Osteoblast (primary cell): ENCODE measurements around the gene FYCO1. TPM values are rescaled to one million over a fixed set of nuclear protein-coding genes. Genes with fewer than 3 reads are reported as not detected.

Experiments used
- DNase-seq: peaks from one replicate; pipeline ENCODE4 v3.0.0; 2011; ENCODE audit warnings: low spot score, mixed read lengths; ENCODE audit not compliant: insufficient read length; ENCODE audit errors: missing footprints
- H2AFZ ChIP-seq: 2 replicates; pipeline ENCODE4 v1.6.0; 2011; ENCODE audit warnings: mild to moderate bottlenecking, low read length
- H3K27ac ChIP-seq: 2 replicates; pipeline ENCODE4 v1.5.1; 2011; ENCODE audit warnings: mild to moderate bottlenecking, low read depth, low read length, moderate library complexity
- H3K27me3 ChIP-seq: 2 replicates; pipeline ENCODE4 v1.6.0; 2012; ENCODE audit warnings: mild to moderate bottlenecking, control low read depth, inconsistent platforms, low read length, moderate library complexity; ENCODE audit not compliant: insufficient read depth
- H3K36me3 ChIP-seq: 2 replicates; pipeline ENCODE4 v1.5.1; 2011; ENCODE audit warnings: mild to moderate bottlenecking, low read length, control low read depth, moderate library complexity; ENCODE audit not compliant: insufficient read depth
- H3K4me1 ChIP-seq: 2 replicates; pipeline ENCODE4 v1.5.1; 2011; ENCODE audit warnings: mild to moderate bottlenecking, low read length, control low read depth, moderate library complexity; ENCODE audit not compliant: insufficient read depth
- H3K4me2 ChIP-seq: 2 replicates; pipeline ENCODE4 v1.6.0; 2011; ENCODE audit warnings: mild to moderate bottlenecking, low read length; ENCODE audit not compliant: insufficient read depth
- H3K4me3 ChIP-seq: fragments of 200-600 bp; sonication (generic); 3 replicates; pipeline ENCODE4 v1.5.1; 2012; ENCODE audit warnings: mild to moderate bottlenecking, low read length, inconsistent platforms; ENCODE audit not compliant: insufficient read depth
- H3K79me2 ChIP-seq: 2 replicates; pipeline ENCODE4 v1.6.0; 2012; ENCODE audit warnings: mild to moderate bottlenecking, low read length, control low read depth, inconsistent platforms; ENCODE audit not compliant: insufficient read depth
- H3K9me3 ChIP-seq: 2 replicates; pipeline ENCODE4 v1.5.1; 2011; ENCODE audit warnings: low read depth, low read length, control low read depth
- H4K20me1 ChIP-seq: 2 replicates; pipeline ENCODE4 v1.6.0; 2012; ENCODE audit warnings: mild to moderate bottlenecking, low read length, control low read depth; ENCODE audit not compliant: insufficient read depth
- total RNA-seq: library from RNA; depleted of rRNA; stranded (reverse); fragments of >200 nt; gene quantifications from 2 replicates; pipeline ENCODE4 v1.2.3, GENCODE V29; 2012
- TF ChIP-seq, protein P1 (sequence below): IDR thresholded peaks from 2 replicates; pipeline ENCODE4 v1.5.1; 2011; ENCODE audit warnings: mild to moderate bottlenecking, low read depth, low read length, moderate library complexity; ENCODE audit errors: extremely low read depth

The FYCO1 gene
- total RNA-seq, 1 donor = 25.0 TPM

DNA sequence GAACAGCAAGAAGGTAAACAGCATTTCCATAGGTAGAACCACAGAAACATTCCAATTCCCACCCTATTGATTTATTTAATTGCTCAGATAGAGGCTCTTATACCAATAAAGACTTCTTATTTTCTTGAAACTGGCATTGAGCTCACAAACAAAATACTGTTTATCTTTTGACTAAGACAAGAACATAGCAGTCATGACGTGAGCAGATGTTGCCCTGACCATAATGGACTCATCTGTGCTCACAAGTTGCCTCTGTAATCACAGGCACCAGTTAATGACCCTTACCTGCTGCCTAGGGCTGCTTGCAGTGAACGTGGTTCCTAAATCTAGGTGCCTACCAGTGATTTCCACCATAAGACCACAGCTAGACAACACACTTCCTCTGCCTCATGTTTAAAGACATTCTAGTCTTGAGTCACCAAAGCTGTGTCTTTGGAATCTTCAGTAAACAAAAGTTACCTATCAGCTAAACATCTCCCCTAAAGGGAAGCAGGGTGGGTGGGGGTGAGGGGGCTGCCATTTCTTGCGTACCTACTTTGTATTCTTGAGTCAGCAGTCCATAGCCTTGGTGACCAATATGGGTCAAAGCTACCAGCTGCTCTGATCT lies 2.1 kb downstream of the FYCO1 start:
- Histone ChIP-seq H3K4me3 (no peak overlapping the region), H4K20me1 (no peaks in the 10 kb centered on the region), H3K9me3 (no peaks in the 10 kb centered on the region), H3K4me2 (no peak overlapping the region), H3K79me2 (peaks cover 41% of the 10 kb centered on the region), H2AFZ (no peak overlapping the region), H3K27ac (peak overlapping the region; percentile 40), H3K36me3 (no peaks in the 10 kb centered on the region), H3K4me1 (peaks cover 41% of the 10 kb centered on the region), H3K27me3 (peaks cover 3% of the 10 kb centered on the region)
- TF ChIP-seq, protein P1, sequence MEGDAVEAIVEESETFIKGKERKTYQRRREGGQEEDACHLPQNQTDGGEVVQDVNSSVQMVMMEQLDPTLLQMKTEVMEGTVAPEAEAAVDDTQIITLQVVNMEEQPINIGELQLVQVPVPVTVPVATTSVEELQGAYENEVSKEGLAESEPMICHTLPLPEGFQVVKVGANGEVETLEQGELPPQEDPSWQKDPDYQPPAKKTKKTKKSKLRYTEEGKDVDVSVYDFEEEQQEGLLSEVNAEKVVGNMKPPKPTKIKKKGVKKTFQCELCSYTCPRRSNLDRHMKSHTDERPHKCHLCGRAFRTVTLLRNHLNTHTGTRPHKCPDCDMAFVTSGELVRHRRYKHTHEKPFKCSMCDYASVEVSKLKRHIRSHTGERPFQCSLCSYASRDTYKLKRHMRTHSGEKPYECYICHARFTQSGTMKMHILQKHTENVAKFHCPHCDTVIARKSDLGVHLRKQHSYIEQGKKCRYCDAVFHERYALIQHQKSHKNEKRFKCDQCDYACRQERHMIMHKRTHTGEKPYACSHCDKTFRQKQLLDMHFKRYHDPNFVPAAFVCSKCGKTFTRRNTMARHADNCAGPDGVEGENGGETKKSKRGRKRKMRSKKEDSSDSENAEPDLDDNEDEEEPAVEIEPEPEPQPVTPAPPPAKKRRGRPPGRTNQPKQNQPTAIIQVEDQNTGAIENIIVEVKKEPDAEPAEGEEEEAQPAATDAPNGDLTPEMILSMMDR = no peak
- DNase-seq = no peak

DNA sequence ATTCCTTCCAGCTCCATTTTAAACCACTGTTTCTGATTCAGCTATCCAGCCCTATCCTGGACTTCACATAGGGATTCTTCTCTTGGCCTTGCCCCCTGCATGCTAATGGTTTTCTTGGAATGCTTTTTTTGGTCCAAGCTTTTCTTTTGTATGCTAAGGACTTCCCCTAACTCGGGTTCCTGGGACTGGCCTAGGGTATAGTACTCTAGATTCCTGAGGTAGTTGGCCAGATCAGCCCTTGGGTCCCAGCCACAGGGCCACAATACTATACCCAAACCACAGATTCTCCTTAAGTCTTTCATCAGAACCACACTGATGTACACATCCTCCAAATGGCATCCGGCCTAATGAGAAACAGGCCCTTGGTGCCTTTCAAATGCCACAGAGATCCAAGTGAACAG lies 2.8 kb downstream of the FYCO1 start:
- Histone ChIP-seq H3K9me3 (no peaks in the 10 kb centered on the region), H3K4me2 (peak overlapping the region; percentile 1), H3K79me2 (peaks cover 48% of the 10 kb centered on the region), H3K4me1 (peaks cover 48% of the 10 kb centered on the region), H3K27me3 (no peaks in the 10 kb centered on the region), H3K36me3 (no peaks in the 10 kb centered on the region), H2AFZ (no peak overlapping the region), H4K20me1 (no peaks in the 10 kb centered on the region), H3K27ac (peak overlapping the region; percentile 40), H3K4me3 (no peak overlapping the region)
- TF ChIP-seq, protein P1 = no peak
- DNase-seq = peak; percentile 87

DNA sequence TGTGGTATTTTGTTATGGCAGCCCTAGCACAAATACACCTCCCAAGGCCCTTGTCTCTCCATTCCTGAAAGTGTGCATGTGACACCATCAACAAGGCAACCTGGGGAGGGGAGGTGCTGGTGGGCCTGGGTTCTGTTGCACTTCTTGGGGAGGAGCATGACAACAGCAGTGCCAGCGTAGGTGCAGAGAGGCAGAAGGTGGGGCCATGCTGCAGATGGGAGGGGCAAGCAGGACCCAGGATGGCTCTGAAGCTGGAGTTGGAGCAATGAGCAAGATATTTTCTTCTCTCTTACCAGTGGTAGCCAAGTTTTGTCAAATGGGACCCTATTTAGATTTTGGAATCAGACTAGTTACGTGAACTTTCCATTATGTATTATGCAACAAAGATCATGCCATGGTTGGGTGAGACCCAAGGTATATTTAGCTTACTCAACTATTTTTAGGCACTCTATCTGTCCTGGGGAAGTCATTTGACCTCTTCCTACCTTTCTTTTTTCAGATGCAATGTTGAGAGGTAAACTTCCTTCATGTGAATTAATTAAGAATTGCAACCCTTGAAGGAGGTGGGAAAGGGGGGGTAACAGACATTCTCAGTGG lies 3.4 kb downstream of the FYCO1 start:
- Histone ChIP-seq H3K4me1 (peaks cover 54% of the 10 kb centered on the region), H3K79me2 (peaks cover 53% of the 10 kb centered on the region), H3K9me3 (no peaks in the 10 kb centered on the region), H2AFZ (no peak overlapping the region), H3K36me3 (no peaks in the 10 kb centered on the region), H4K20me1 (no peaks in the 10 kb centered on the region), H3K4me3 (no peak overlapping the region), H3K27me3 (no peaks in the 10 kb centered on the region), H3K27ac (peak overlapping the region; percentile 40), H3K4me2 (peak overlapping the region; percentile 1)
- no peak for DNase-seq
- TF ChIP-seq, protein P1 = no peak

DNA sequence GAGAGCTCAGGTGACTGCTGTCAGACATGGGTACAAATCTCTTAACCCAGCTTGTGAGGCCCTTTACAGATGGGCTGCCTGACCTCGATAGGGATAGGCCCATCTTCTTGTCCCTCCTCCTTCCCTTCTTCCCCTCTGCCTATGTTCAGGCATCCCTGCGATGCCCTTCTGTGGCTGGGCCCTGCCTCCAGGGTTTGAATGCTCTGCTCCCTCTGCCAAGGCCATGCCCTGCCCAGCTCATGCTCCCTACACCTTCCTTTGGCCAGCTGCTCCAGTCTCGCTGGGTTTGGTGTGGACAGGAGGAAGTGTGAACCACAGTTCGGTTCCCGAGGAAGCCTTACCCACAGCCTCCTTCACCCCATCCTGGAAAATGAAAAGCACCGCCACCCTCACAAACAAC lies 4.3 kb downstream of the FYCO1 start:
- Histone ChIP-seq H3K4me1 (peaks cover 63% of the 10 kb centered on the region), H3K27ac (no peak overlapping the region)

More for the DNA sequence above, 4.3 kb downstream of the FYCO1 start:
- Histone ChIP-seq H3K4me3 (no peak overlapping the region), H3K9me3 (no peaks in the 10 kb centered on the region), H3K79me2 (peaks cover 59% of the 10 kb centered on the region), H3K27me3 (no peaks in the 10 kb centered on the region), H3K4me2 (no peak overlapping the region), H4K20me1 (no peaks in the 10 kb centered on the region), H2AFZ (no peak overlapping the region), H3K36me3 (no peaks in the 10 kb centered on the region)
- DNase-seq = no peak
- TF ChIP-seq, protein P1 = no peak
